NCI-H2107 treated with DMSO at 0.1 percent for 48 hours (cell line): ENCODE results near the gene PCDHA5.
"Not testable (repeated sequence)": the region's sequence is repeated elsewhere in the genome, so short reads cannot be mapped to it uniquely, and the experiment has no call there.

ENCODE experiments used
- DNase-seq: peaks from one replicate; lab custom pipeline; 2025; ENCODE audit not compliant: unreplicated experiment; lab: John Stamatoyannopoulos, UW

Gene PCDHA5

DNA sequence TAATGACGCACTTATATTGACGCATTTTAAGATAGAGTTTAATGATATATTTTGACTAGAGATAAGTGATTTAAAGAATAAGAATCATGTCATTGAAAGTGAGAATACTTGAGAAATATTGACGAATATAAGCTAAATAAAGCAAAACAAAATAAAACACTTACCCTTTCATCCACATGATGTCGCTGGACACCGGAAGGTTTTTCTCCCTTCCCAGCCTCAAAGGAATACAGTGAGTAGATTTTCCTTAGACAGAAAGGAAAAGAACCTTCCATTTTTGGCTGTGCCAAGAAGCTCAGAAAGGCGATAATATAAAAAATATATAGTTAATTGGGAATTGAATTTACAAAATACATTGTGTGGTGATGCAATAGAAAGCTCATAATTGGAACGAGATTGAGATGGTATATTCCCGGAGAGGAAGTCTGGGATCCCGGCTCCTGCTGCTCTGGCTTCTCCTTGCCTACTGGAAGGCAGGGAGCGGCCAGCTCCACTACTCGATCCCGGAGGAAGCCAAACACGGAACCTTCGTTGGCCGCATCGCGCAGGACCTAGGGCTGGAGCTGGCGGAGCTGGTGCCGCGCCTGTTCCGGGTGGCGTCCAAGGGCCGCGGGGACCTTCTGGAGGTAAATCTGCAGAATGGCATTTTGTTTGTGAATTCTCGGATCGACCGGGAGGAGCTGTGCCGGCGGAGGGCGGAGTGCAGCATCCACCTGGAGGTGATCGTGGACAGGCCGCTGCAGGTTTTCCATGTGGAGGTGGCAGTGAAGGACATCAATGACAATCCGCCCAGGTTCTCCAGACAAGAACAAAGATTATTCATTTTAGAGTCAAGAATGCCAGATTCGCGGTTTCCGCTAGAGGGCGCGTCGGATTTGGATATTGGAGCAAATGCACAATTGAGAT, at the start of gene PCDHA5:
Gene PCDHA5, plus strand, starts transcription at position 239 of the 906 bp plus-strand sequence.
- no peak for DNase-seq

DNA sequence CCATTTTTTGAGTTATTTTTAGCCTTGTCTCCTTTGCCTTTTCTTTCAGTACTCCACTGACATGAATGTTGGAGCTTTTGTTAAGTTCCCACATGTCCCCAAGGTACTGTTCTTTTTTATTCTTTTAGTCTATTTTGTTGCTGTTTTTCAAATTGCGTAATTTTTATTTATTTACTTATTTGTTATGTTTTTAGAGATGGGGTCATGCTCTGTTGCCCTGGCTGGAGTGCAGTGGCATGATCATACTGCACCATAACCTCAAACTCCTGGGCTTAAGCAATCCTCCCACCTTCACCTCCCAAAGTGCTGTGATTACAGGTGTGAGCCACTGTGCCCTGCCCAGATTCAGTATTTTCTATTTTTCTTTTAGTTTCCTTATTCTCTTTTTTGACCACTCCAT, 40.9 kb upstream of the PCDHA5 start:
- DNase-seq: no peak

DNA sequence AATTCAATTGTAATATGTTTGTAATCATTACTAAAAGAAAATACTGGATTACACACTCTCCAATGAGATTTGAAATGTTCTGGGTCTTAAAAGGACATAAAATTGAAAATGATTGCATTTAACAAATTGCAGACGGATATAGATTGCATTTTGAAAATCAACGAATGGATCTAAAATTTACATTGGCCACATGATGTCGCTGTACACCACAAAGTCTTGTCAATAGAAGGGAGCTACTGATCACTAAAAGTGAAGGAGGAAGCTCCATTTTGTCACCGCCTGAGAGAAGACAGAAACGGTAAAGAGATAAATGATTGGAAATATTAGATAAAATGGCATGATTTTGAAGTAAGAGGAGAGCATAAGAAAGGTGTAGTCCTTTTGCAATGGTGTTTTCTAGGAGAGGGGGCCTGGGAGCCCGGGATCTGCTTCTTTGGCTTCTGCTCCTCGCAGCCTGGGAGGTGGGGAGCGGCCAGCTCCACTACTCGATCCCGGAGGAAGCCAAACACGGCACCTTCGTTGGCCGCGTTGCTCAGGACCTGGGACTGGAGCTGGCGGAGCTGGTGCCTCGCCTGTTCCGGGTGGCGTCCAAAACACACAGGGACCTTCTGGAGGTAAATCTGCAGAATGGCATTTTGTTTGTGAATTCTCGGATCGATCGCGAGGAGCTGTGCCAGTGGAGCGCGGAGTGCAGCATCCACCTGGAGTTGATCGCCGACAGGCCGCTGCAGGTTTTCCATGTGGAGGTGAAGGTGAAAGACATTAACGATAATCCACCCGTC, 35.3 kb upstream of the PCDHA5 start, which contains the start of gene PCDHA1:
Gene PCDHA1, plus strand, starts transcription at position 236 of the 782 bp plus-strand sequence.
- DNase-seq: no peak

- DNase-seq: not testable (repeated sequence)
Observed at GRCh38 chr5:140787422-140787821, 34.0 kb upstream of the PCDHA5 start.

DNA sequence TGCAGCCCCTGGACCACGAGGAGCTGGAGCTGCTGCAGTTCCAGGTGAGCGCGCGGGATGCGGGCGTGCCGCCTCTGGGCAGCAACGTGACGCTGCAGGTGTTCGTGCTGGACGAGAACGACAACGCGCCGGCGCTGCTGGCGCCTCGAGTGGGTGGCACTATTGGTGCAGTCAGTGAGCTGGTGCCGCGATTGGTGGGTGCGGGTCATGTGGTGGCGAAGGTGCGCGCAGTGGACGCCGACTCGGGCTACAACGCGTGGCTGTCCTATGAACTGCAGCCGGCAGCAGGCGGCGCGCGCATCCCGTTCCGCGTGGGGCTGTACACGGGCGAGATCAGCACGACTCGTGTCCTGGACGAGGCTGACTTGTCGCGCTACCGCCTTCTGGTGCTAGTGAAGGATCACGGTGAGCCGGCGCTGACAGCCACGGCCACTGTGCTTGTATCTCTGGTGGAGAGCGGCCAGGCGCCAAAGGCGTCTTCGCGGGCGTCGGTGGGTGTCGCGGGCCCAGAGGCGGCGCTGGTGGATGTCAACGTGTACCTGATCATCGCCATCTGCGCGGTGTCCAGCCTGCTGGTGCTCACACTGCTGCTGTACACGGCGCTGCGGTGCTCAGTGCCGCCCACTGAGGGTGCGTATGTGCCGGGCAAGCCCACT, 33.4 kb upstream of the PCDHA5 start:
- DNase-seq: not testable (repeated sequence)

DNA sequence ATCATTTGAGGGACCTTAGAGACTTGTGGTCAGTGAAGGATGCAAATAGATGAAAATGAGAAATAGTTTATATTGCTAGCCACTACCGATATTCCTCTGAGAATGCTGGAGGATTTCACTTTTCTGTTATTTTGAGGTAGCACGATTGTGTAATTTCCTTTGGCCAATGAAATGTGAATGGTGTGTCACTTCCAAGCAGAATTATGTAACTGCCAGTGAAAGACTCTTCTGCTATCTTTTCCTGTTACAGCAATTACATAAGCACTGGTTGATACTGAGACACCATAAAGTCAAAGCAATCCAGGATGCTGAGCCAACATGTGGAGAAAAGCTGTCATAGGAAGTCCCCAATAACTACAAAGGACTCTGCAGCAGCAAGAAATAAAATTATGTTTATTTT, 30.3 kb upstream of the PCDHA5 start:
- no peak for DNase-seq

- DNase-seq: no peak
Observed at GRCh38 chr5:140794595-140795258, 26.7 kb upstream of the PCDHA5 start, which contains the start of gene PCDHA2. TSS of gene PCDHA2 (plus strand) at chr5:140794852.

DNA sequence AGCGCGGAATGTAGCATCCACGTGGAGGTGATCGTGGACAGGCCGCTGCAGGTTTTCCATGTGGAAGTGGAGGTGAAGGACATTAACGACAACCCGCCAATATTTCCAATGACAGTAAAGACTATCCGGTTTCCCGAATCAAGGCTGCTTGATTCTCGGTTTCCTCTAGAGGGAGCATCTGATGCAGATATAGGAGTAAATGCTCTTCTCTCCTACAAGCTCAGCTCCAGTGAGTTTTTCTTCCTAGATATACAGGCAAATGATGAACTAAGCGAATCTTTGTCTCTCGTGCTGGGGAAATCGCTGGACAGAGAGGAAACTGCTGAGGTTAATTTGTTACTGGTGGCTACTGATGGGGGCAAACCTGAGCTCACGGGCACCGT, 26.2 kb upstream of the PCDHA5 start:
- DNase-seq: no peak

GRCh38 chr5:140796072-140796717, 25.2 kb upstream of the PCDHA5 start:
- not testable (repeated sequence) for DNase-seq

- no peak for DNase-seq
Observed at GRCh38 chr5:140796718-140797095, 24.7 kb upstream of the PCDHA5 start.

DNA sequence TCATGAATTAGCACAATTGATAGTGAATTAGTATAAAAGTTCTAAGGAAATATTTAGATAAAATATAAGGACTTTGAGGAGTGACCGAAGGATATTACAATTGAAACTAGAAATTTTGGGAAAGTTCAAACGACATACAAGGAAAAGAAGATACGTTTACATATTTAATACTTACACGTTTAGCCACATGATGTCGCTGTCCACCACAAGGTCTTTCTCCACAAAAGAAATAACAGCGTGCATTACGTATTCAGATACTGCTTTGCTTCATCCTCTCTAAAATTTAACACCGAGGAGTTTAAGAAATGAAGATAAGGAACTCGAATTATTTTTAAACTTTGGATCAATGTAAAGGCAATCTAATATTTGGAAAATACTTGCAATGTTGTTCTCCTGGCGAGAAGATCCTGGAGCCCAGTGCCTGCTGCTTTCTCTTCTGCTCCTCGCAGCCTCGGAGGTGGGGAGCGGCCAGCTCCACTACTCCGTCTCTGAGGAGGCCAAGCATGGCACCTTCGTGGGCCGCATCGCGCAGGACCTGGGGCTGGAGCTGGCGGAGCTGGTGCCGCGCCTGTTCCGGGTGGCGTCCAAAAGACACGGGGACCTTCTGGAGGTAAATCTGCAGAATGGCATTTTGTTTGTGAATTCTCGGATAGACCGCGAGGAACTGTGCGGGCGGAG, 20.5 kb upstream of the PCDHA5 start, which contains the start of gene PCDHA3:
Gene PCDHA3, plus strand, starts transcription at position 242 of the 678 bp plus-strand sequence.
- DNase-seq: no peak

- no peak for DNase-seq
Observed at GRCh38 chr5:140801494-140801841, 19.9 kb upstream of the PCDHA5 start.

GRCh38 chr5:140802381-140802780, 19.0 kb upstream of the PCDHA5 start:
- DNase-seq: not testable (repeated sequence)

DNA sequence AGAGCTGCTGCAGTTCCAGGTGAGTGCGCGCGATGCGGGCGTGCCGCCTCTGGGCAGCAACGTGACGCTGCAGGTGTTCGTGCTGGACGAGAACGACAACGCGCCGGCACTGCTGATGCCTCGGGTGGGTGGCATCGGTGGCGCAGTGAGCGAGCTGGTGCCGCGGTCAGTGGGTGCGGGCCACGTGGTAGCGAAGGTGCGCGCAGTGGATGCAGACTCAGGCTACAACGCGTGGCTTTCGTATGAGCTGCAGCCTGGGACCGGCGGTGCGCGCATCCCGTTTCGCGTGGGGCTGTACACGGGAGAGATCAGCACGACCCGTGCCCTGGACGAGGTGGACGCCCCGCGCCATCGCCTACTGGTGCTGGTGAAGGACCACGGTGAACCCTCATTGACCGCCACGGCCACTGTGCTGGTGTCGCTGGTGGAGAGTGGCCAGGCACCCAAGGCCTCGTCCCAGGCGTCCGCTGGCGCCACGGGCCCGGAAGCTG, 18.6 kb upstream of the PCDHA5 start:
- DNase-seq: no peak

DNA sequence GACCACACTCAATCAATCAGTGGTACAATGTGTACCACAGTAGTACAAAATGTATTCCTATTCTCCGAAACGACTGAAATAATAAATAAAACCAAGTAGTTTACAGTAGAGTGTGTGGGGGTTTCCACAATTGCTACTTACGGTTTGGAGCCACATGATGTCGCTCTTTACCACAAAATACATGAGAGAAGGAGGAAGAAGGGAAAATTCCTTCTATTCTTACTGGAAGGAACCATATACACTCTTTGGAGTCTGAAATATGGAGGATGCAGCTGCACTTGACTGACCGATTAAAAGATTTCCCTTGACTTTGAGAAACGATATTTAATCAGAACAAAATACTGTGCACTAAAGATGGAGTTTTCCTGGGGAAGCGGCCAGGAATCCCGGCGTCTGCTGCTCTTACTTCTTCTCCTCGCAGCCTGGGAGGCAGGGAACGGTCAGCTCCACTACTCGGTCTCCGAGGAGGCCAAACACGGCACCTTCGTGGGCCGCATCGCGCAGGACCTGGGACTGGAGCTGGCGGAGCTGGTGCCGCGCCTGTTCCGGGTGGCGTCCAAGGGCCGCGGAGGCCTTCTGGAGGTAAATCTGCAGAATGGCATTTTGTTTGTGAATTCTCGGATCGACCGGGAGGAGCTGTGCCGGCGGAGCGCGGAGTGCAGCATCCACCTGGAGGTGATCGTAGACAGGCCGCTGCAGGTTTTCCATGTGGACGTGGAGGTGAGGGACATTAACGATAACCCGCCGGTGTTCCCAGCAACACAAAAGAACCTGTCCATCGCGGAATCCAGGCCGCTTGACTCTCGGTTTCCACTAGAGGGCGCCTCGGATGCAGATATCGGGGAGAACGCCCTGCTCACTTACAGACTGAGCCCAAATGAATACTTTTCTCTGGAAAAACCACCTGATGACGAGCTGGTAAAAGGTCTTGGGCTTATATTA, 14.3 kb upstream of the PCDHA5 start, which contains the start of gene PCDHA4:
Gene PCDHA4, plus strand, starts transcription at position 235 of the 942 bp plus-strand sequence.
- DNase-seq: no peak

DNA sequence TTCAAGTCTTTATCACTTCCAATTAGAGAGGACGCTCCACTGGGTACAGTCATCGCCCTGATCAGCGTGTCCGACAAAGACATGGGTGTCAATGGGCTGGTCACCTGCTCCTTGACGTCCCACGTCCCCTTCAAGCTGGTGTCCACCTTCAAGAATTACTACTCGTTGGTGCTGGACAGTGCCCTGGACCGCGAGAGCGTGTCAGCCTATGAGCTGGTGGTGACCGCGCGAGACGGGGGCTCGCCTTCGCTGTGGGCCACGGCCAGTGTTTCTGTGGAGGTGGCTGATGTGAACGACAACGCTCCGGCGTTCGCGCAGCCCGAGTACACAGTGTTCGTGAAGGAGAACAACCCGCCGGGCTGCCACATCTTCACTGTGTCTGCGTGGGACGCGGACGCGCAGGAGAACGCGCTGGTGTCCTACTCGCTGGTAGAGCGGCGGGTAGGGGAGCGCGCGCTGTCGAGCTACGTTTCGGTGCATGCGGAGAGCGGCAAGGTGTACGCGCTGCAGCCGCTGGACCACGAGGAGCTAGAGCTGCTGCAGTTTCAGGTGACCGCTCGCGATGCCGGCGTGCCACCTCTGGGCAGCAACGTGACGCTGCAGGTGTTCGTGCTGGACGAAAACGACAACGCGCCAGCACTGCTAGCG, 13.0 kb upstream of the PCDHA5 start:
- not testable (repeated sequence) for DNase-seq

GRCh38 chr5:140808889-140809291, 12.5 kb upstream of the PCDHA5 start:
- DNase-seq: no peak

DNA sequence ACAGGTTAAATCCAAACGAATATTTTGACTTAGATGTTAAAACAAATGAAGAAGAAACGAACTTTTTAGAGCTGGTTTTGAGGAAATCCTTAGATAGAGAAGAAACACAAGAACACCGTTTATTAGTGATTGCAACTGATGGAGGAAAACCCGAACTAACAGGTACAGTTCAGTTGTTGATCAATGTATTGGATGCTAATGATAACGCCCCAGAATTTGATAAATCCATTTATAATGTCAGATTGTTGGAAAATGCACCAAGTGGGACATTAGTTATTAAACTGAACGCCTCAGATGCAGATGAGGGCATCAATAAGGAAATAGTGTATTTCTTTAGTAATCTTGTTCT, 842 bp downstream of the PCDHA5 start:
- DNase-seq: no peak
